Hematopoietic multipotent progenitor cell treated with erythropoietin and hydrocortisone succinate and interleukin-3 and kit ligand, for 8 days (in vitro differentiated cells): Measurements from ENCODE around the gene PBX4.

Source experiments
- DNase-seq: peaks from one replicate; pipeline ENCODE4 v3.0.0-alpha.2; 2015

PBX4 gene

GRCh38 chr19:19552798-19553197 is 65.7 kb downstream of the PBX4 start:
- peak; percentile 24 for DNase-seq

GRCh38 chr19:19551853-19552192 is 66.7 kb downstream of the PBX4 start:
- DNase-seq, result no peak

- no peak for DNase-seq
Observed at GRCh38 chr19:19550972-19551852, 67.3 kb downstream of the PBX4 start.

GRCh38 chr19:19550485-19550929 is 68.0 kb downstream of the PBX4 start:
- no peak for DNase-seq

- DNase-seq, result no peak
Observed at GRCh38 chr19:19549804-19550464, 68.6 kb downstream of the PBX4 start.

- no peak for DNase-seq
Observed at GRCh38 chr19:19548915-19549759, 69.3 kb downstream of the PBX4 start.

- no peak for DNase-seq
Observed at GRCh38 chr19:19547674-19548336, 70.7 kb downstream of the PBX4 start.

- no peak for DNase-seq
Observed at GRCh38 chr19:19546751-19547162, 71.7 kb downstream of the PBX4 start.

- DNase-seq, result no peak
Observed at GRCh38 chr19:19545707-19546106, 72.8 kb downstream of the PBX4 start.

- no peak for DNase-seq
Observed at GRCh38 chr19:19544954-19545591, 73.4 kb downstream of the PBX4 start.

GRCh38 chr19:19544257-19544953 is 74.1 kb downstream of the PBX4 start:
- no peak for DNase-seq

GRCh38 chr19:19543640-19544039 is 74.8 kb downstream of the PBX4 start:
- no peak for DNase-seq

GRCh38 chr19:19543101-19543500 is 75.4 kb downstream of the PBX4 start:
- DNase-seq, result no peak

GRCh38 chr19:19542507-19542906 is 76.0 kb downstream of the PBX4 start:
- no peak for DNase-seq

- no peak for DNase-seq
Observed at GRCh38 chr19:19541616-19542015, 76.9 kb downstream of the PBX4 start.

- DNase-seq, result peak; percentile 58
Observed at GRCh38 chr19:19540715-19541515, 77.6 kb downstream of the PBX4 start.

GRCh38 chr19:19540064-19540714 is 78.3 kb downstream of the PBX4 start:
- peak; percentile 83 for DNase-seq

GRCh38 chr19:19539698-19540063 is 78.8 kb downstream of the PBX4 start:
- DNase-seq, result no peak

- no peak for DNase-seq
Observed at GRCh38 chr19:19538785-19539166, 79.7 kb downstream of the PBX4 start.

- DNase-seq, result no peak
Observed at GRCh38 chr19:19538061-19538784, 80.3 kb downstream of the PBX4 start, which contains the start of gene CILP2. Gene CILP2, plus strand, starts transcription at chr19:19538265. Its CDS starts 85 bp downstream, at chr19:19538350.
